ENCODE measurements around the gene MXD1.

Gene MXD1

DNA sequence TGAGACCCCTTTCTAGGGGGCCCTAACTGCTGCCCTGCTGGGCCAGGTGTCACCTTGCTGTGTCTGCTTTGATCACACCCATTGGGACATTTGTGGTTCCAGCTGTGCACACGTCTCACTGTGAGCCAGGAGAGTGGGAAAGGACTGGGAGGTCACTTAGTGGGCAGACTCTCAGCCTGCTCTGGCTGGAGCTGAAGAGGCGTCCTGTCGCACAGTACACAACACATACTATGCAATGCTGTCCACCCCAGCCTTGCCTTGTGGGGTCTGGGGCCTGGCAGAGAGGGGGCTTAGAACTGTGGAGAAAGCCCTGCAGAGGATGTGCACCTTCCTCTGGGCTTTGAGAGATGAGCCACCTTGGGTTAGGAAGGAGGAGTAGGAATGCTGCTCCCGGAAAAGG is 71.8 kb downstream of the MXD1 start:
- H3K4me3 ChIP-seq (ENCODE audit: low read depth, low read length) = no peak overlapping the region
- H3K4me1 ChIP-seq (ENCODE audit: control insufficient read depth, insufficient read depth, low read length) = no peaks in the 10 kb centered on the region
- no peaks in the 10 kb centered on the region for H3K9me3 ChIP-seq (ENCODE audit: control insufficient read depth, insufficient read depth, low read depth, low read length)
- ChIA-PET POLR2A (interaction anchor here (0.6 kb wide), 1 partner anchor 18 kb away, joined by 3 read pairs; no protein-coding TSS in a partner anchor), CTCF (no interaction called here)
- no peaks in the 10 kb centered on the region for H3K36me3 ChIP-seq (ENCODE audit: control insufficient read depth in 2 of 2, insufficient read depth in 1 of 2, low read length in 2 of 2)
- no peak overlapping the region for H3K27ac ChIP-seq (ENCODE audit: extremely low read depth, low read depth, low read length)
- TF ChIP-seq ZNF174 (tag by site-specific recombination; IDR thresholded peaks at IDR 0.05) (no peak), ZNF423 (tag by site-specific recombination; IDR thresholded peaks at IDR 0.05) (no peak), ZNF510 (tag by site-specific recombination; IDR thresholded peaks at IDR 0.05; ENCODE audit: insufficient replicate concordance) (no peak), ZNF211 (tag by site-specific recombination; IDR thresholded peaks at IDR 0.05; ENCODE audit: low read depth) (no peak), HOXC10 (CRISPR knock-in tag; IDR thresholded peaks at IDR 0.05) (no peak), GLIS1 (tag by site-specific recombination; IDR thresholded peaks at IDR 0.05) (no peak), ZNF324 (tag by site-specific recombination; IDR thresholded peaks at IDR 0.05) (no peak), ZNF777 (tag by site-specific recombination; IDR thresholded peaks at IDR 0.05; ENCODE audit: borderline replicate concordance) (no peak)
- TF ChIP-seq, protein P1, sequence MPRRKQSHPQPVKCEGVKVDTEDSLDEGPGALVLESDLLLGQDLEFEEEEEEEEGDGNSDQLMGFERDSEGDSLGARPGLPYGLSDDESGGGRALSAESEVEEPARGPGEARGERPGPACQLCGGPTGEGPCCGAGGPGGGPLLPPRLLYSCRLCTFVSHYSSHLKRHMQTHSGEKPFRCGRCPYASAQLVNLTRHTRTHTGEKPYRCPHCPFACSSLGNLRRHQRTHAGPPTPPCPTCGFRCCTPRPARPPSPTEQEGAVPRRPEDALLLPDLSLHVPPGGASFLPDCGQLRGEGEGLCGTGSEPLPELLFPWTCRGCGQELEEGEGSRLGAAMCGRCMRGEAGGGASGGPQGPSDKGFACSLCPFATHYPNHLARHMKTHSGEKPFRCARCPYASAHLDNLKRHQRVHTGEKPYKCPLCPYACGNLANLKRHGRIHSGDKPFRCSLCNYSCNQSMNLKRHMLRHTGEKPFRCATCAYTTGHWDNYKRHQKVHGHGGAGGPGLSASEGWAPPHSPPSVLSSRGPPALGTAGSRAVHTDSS (tag by site-specific recombination; IDR thresholded peaks at IDR 0.05) = no peak

DNA sequence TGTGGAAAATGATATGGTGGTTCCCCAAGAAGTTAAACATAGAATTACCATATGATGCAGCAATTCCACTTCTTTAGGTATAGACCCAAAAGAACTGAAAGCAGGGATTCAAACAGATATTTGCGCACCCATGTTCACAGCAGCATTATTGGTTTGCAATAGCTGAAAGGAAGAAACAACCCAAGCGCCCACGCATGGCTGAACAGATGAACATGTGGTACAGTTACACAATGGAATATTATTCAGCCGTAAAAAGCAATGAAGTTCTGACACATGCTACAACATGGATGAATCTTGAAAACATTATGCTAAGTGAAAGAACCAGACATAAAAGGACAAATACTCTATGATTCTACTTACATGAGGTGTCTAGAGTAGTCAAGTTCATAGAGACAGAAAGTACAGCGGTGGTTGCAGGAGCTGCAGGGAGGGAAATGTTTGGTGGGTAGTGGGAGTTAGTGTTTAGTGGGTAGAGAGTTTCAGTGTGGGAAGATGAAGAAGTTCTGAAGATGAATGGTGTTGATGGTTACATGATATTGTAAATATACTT is 73.3 kb downstream of the MXD1 start:
- H3K36me3 ChIP-seq (ENCODE audit: control insufficient read depth in 2 of 2, insufficient read depth in 1 of 2, low read length in 2 of 2) = no peaks in the 10 kb centered on the region
- H3K4me1 ChIP-seq (ENCODE audit: control insufficient read depth, insufficient read depth, low read length) = no peaks in the 10 kb centered on the region
- H3K27ac ChIP-seq (ENCODE audit: extremely low read depth, low read depth, low read length) = no peak overlapping the region
- ChIA-PET POLR2A (no interaction called here), CTCF (no interaction called here)
- TF ChIP-seq GLI2 (tag by site-specific recombination; IDR thresholded peaks at IDR 0.05; ENCODE audit: borderline replicate concordance, low read depth) (no peak), EGR2 (tag by site-specific recombination; IDR thresholded peaks at IDR 0.05; ENCODE audit: low read depth) (0 out of 2 replicates have a peak, but pooled peaks have one; percentile 12), ZNF146 (tag by site-specific recombination; IDR thresholded peaks at IDR 0.05) (peak; percentile 47), ZNF768 (tag by site-specific recombination; IDR thresholded peaks at IDR 0.05) (no peak), ZNF777 (tag by site-specific recombination; IDR thresholded peaks at IDR 0.05; ENCODE audit: borderline replicate concordance) (no peak), ZNF555 (tag by site-specific recombination; conservative IDR thresholded peaks at IDR 0.05) (no peak), ZNF423 (tag by site-specific recombination; IDR thresholded peaks at IDR 0.05) (no peak)
- TF ChIP-seq, protein P2, sequence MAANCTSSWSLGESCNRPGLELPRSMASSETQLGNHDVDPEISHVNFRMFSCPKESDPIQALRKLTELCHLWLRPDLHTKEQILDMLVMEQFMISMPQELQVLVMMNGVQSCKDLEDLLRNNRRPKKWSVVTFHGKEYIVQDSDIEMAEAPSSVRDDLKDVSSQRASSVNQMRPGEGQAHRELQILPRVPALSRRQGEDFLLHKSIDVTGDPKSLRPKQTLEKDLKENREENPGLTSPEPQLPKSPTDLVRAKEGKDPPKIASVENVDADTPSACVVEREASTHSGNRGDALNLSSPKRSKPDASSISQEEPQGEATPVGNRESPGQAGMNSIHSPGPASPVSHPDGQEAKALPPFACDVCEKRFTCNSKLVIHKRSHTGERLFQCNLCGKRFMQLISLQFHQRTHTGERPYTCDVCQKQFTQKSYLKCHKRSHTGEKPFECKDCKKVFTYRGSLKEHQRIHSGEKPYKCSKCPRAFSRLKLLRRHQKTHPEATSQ (tag by site-specific recombination; IDR thresholded peaks at IDR 0.05) = no peak
- TF ChIP-seq, protein P3, sequence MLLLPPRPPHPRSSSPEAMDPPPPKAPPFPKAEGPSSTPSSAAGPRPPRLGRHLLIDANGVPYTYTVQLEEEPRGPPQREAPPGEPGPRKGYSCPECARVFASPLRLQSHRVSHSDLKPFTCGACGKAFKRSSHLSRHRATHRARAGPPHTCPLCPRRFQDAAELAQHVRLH (tag by site-specific recombination; IDR thresholded peaks at IDR 0.05) = no peak
- H3K9me3 ChIP-seq (ENCODE audit: control insufficient read depth, insufficient read depth, low read depth, low read length) = no peaks in the 10 kb centered on the region
- H3K4me3 ChIP-seq (ENCODE audit: low read depth, low read length) = no peak overlapping the region

DNA sequence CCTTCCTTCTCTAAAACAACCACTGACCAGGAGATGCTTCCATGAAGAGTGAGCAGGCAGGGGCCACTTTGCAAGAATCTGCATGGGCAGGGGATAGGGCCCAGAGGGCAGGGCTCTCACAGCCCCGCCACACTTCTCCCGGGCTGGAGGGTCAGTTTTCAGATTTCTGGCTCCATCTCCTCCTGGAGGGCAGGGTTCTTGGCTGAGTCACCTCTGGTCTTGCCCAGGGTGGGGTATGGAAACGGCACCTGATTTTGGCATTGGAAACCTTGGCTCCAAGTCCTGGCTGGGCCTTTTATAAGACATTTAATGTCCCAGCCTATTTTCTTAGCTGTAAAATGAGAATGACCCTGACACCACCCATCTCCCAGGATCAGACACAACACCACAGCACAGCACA is 74.1 kb downstream of the MXD1 start:
- CTCF ChIA-PET = no interaction called here
- no peaks in the 10 kb centered on the region for H3K4me1 ChIP-seq (ENCODE audit: control insufficient read depth, insufficient read depth, low read length)
- POLR2A ChIA-PET = no interaction called here
- H3K36me3 ChIP-seq (ENCODE audit: control insufficient read depth in 2 of 2, insufficient read depth in 1 of 2, low read length in 2 of 2) = peaks cover 0 to 2% of the 10 kb centered on the region in 2 experiments; a peak in 1 of 3 replicates
- no peak overlapping the region for H3K27ac ChIP-seq (ENCODE audit: extremely low read depth, low read depth, low read length)
- H3K9me3 ChIP-seq (ENCODE audit: control insufficient read depth, insufficient read depth, low read depth, low read length) = no peaks in the 10 kb centered on the region
- H3K4me3 ChIP-seq (ENCODE audit: low read depth, low read length) = no peak overlapping the region
- TF ChIP-seq SALL2 (tag by site-specific recombination; IDR thresholded peaks at IDR 0.05; ENCODE audit: borderline replicate concordance) = no peak
- TF ChIP-seq ZNF624 (tag by site-specific recombination; IDR thresholded peaks at IDR 0.05) = no peak
- no peak for TF ChIP-seq ZNF221 (tag by site-specific recombination; IDR thresholded peaks at IDR 0.05; ENCODE audit: borderline replicate concordance)
